ENCODE results near the gene ABCA4.

The ABCA4 gene

DNA sequence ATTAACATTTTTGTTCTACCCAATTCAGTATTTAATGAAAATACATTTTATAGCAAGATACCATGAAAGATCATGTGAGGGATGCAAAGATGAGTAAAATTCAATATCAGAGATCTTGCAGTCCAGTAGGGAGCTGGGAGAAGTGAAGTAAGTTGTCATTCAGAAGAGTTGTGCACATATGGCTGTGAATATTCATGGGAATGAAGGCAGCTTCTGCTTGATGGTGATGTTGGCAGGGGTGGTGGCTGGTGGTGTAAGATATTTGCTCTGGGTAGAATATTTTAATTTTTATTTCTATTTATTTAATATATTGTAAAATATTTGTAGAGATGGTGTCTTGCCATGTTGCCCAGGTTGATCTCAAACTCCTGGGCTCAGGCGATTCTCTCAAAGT, 139.7 kb downstream of the ABCA4 start:
- Histone ChIP-seq H3F3A (ENCODE audit: low read depth) (no peaks in the 10 kb centered on the region), H3K9ac (ENCODE audit: low read depth, low read length, poor library complexity, severe bottlenecking) (no peak overlapping the region), H3K36me3 (ENCODE audit: insufficient read depth, low read length) (no peaks in the 10 kb centered on the region), H3K27me3 (ENCODE audit: insufficient read depth, low read length, poor library complexity, severe bottlenecking) (no peaks in the 10 kb centered on the region), H3K4me3 (ENCODE audit: low read length, poor library complexity, severe bottlenecking) (no peak overlapping the region), H3K9me3 (ENCODE audit: insufficient read depth, low read depth, low read length) (no peaks in the 10 kb centered on the region), H3K4me1 (ENCODE audit: insufficient read depth, low read length, poor library complexity, severe bottlenecking) (no peaks in the 10 kb centered on the region), H2AFZ (ENCODE audit: low read length) (no peak overlapping the region), H3K9me2 (replicated peaks; ENCODE audit: low read depth, low read length) (no peaks in the 10 kb centered on the region), H4K20me1 (ENCODE audit: insufficient read depth, low read length, poor library complexity, severe bottlenecking) (no peaks in the 10 kb centered on the region), H3K79me2 (ENCODE audit: insufficient read depth, low read length) (no peaks in the 10 kb centered on the region), H3K4me2 (ENCODE audit: low read depth, low read length, poor library complexity, severe bottlenecking) (no peak overlapping the region)
- TF ChIP-seq, protein P1, sequence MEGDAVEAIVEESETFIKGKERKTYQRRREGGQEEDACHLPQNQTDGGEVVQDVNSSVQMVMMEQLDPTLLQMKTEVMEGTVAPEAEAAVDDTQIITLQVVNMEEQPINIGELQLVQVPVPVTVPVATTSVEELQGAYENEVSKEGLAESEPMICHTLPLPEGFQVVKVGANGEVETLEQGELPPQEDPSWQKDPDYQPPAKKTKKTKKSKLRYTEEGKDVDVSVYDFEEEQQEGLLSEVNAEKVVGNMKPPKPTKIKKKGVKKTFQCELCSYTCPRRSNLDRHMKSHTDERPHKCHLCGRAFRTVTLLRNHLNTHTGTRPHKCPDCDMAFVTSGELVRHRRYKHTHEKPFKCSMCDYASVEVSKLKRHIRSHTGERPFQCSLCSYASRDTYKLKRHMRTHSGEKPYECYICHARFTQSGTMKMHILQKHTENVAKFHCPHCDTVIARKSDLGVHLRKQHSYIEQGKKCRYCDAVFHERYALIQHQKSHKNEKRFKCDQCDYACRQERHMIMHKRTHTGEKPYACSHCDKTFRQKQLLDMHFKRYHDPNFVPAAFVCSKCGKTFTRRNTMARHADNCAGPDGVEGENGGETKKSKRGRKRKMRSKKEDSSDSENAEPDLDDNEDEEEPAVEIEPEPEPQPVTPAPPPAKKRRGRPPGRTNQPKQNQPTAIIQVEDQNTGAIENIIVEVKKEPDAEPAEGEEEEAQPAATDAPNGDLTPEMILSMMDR (conservative IDR thresholded peaks at IDR 0.05; ENCODE audit: low read length) = no peak
- no peak for TF ChIP-seq EZH2phosphoT487 (IDR thresholded peaks at IDR 0.05; ENCODE audit: borderline replicate concordance)

DNA sequence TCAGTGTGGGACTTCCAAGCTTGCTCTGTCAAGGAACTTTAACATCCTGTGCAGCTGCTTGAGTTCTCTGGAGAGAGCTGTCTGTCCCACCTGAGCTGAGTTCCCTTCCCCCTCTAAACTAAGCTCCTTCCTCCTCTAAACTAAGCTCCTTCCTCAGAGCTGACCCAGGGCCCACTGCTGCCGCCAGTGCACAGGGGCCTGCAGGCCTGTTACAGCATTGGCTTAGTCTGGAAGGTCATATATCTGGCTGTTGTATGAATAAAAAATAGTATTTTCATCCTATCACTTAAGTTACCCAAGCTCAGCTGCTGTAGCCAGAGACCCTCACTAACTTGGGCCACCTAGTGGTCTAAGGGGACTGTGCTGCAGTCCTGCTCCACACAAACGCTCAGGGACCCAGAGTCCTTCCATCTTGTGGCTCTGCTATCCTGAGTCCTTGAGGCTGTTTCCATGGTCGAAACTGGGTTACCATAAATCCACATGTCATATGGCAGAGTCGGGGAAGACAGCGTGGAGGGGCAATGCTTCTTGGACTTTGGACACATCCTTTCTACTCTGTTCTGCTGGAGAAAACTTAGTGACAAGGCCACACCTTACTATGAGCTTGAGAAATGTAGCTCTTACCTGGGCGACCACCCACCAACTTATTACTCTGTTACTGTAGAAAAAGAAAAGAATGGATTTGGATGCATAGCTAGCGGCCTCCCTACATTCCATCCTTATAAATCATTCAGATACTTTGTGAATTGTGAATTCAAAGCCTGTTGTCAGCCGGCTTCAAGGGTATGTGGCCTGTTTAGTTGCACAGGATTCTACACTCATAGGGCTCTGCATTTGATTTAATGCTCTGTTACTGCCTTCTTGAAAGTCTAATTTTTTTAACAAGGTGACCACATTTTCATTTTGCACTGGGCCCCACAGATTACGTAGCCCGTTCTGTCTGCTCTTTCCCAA, 140.4 kb downstream of the ABCA4 start:
- Histone ChIP-seq H4K20me1 (ENCODE audit: insufficient read depth, low read length, poor library complexity, severe bottlenecking) (no peaks in the 10 kb centered on the region), H3K36me3 (ENCODE audit: insufficient read depth, low read length) (no peaks in the 10 kb centered on the region), H3K79me2 (ENCODE audit: insufficient read depth, low read length) (no peaks in the 10 kb centered on the region), H3K9me2 (replicated peaks; ENCODE audit: low read depth, low read length) (no peaks in the 10 kb centered on the region), H3K9ac (ENCODE audit: low read depth, low read length, poor library complexity, severe bottlenecking) (no peak overlapping the region), H3K27me3 (ENCODE audit: insufficient read depth, low read length, poor library complexity, severe bottlenecking) (no peaks in the 10 kb centered on the region), H3K4me2 (ENCODE audit: low read depth, low read length, poor library complexity, severe bottlenecking) (no peak overlapping the region), H3K4me1 (ENCODE audit: insufficient read depth, low read length, poor library complexity, severe bottlenecking) (no peaks in the 10 kb centered on the region), H2AFZ (ENCODE audit: low read length) (no peak overlapping the region), H3F3A (ENCODE audit: low read depth) (no peaks in the 10 kb centered on the region), H3K4me3 (ENCODE audit: low read length, poor library complexity, severe bottlenecking) (no peak overlapping the region), H3K9me3 (ENCODE audit: insufficient read depth, low read depth, low read length) (no peaks in the 10 kb centered on the region)
- no peak for TF ChIP-seq EZH2phosphoT487 (IDR thresholded peaks at IDR 0.05; ENCODE audit: borderline replicate concordance)
- TF ChIP-seq, protein P1 (conservative IDR thresholded peaks at IDR 0.05; ENCODE audit: low read length) = peak; percentile 77

- no peaks in the 10 kb centered on the region for H4K20me1 ChIP-seq (ENCODE audit: insufficient read depth, low read length, poor library complexity, severe bottlenecking)
- no peaks in the 10 kb centered on the region for H3K36me3 ChIP-seq (ENCODE audit: insufficient read depth, low read length)
- H3K4me3 ChIP-seq (ENCODE audit: low read length, poor library complexity, severe bottlenecking) = no peak overlapping the region
- no peaks in the 10 kb centered on the region for H3K27me3 ChIP-seq (ENCODE audit: insufficient read depth, low read length, poor library complexity, severe bottlenecking)
- H2AFZ ChIP-seq (ENCODE audit: low read length) = no peak overlapping the region
- H3K79me2 ChIP-seq (ENCODE audit: insufficient read depth, low read length) = no peaks in the 10 kb centered on the region
- no peak overlapping the region for H3K4me2 ChIP-seq (ENCODE audit: low read depth, low read length, poor library complexity, severe bottlenecking)
- H3K9me3 ChIP-seq (ENCODE audit: insufficient read depth, low read depth, low read length) = no peaks in the 10 kb centered on the region
- TF ChIP-seq, protein P1 (conservative IDR thresholded peaks at IDR 0.05; ENCODE audit: low read length) = no peak
- TF ChIP-seq EZH2phosphoT487 (IDR thresholded peaks at IDR 0.05; ENCODE audit: borderline replicate concordance) = no peak
- H3K9me2 ChIP-seq (replicated peaks; ENCODE audit: low read depth, low read length) = no peaks in the 10 kb centered on the region
- H3K9ac ChIP-seq (ENCODE audit: low read depth, low read length, poor library complexity, severe bottlenecking) = no peak overlapping the region
- no peaks in the 10 kb centered on the region for H3F3A ChIP-seq (ENCODE audit: low read depth)
- no peaks in the 10 kb centered on the region for H3K4me1 ChIP-seq (ENCODE audit: insufficient read depth, low read length, poor library complexity, severe bottlenecking)
These were observed 141.1 kb downstream of the ABCA4 start for GRCh38 chr1:93979718-93980319.

Data from Loucy (cell line).